HepG2 (cell line): ENCODE data around the gene TRIP6. TPM values are rescaled to one million over a fixed set of nuclear protein-coding genes. Genes with fewer than 3 reads are reported as not detected.
A peak's percentile ranks its signal among the peaks of the same experiment; 100 is the strongest.

Experiments used
- EZH2 ChIP-seq: conservative IDR thresholded peaks from 2 replicates; pipeline ENCODE4 v1.6.1; 2012; ENCODE audit warnings: mild to moderate bottlenecking, low read depth, low read length, moderate library complexity
- FOXJ3 ChIP-seq: sonication (generic); formaldehyde crosslinking; IDR thresholded peaks from 2 replicates; pipeline ENCODE4 v1.4.0; 2020; ENCODE audit warnings: missing genetic modification reagents, mild to moderate bottlenecking, borderline replicate concordance
- HNRNPLL ChIP-seq: fragments of 200-400 bp; formaldehyde crosslinking; IDR thresholded peaks from 2 replicates; pipeline ENCODE4 v1.6.1; 2017; ENCODE audit warnings: mild to moderate bottlenecking, low read depth, low read length; ENCODE audit not compliant: poor library complexity, severe bottlenecking
- IRF9 ChIP-seq: sonication (generic); formaldehyde crosslinking; IDR thresholded peaks from 2 replicates; pipeline ENCODE4 v1.8.0; 2022; ENCODE audit warnings: missing genetic modification reagents, mild to moderate bottlenecking, borderline replicate concordance
- MATR3 ChIP-seq: sonication (generic); formaldehyde crosslinking; IDR thresholded peaks from 2 replicates; pipeline ENCODE4 v1.4.0; 2020; ENCODE audit warnings: missing genetic modification reagents
- MAZ ChIP-seq, 2 experiments: sonication (generic) in 1 of 2; formaldehyde crosslinking in 1 of 2; IDR thresholded peaks; 2 replicates each; pipeline versions ENCODE4 v1.5.0 to v1.6.1; 2012 to 2020; ENCODE audit warnings: low read depth in 2 of 2, mild to moderate bottlenecking in 2 of 2, borderline replicate concordance in 1 of 2, improper control_type of control experiment in 1 of 2, low read length in 1 of 2, missing genetic modification reagents in 1 of 2, moderate library complexity in 1 of 2
- MIER3 ChIP-seq: IDR thresholded peaks from 2 replicates; pipeline ENCODE4 v1.6.1; 2016; ENCODE audit warnings: missing compliant biosample characterization, borderline replicate concordance
- NFE2 ChIP-seq: sonication (generic); formaldehyde crosslinking; IDR thresholded peaks from 2 replicates; pipeline ENCODE4 v1.4.0; 2020; ENCODE audit warnings: missing genetic modification reagents
- POGK ChIP-seq: sonication (generic); formaldehyde crosslinking; conservative IDR thresholded peaks from 2 replicates; pipeline ENCODE4 v1.8.0; 2022; ENCODE audit warnings: mild to moderate bottlenecking, moderate library complexity, missing genetic modification reagents
- REL ChIP-seq: sonication (generic); formaldehyde crosslinking; conservative IDR thresholded peaks from 2 replicates; pipeline ENCODE4 v1.8.0; 2022; ENCODE audit warnings: mild to moderate bottlenecking, missing genetic modification reagents, moderate library complexity
- STAG1 ChIP-seq: sonication (generic); formaldehyde crosslinking; IDR thresholded peaks from 2 replicates; pipeline ENCODE4 v1.4.0; 2020; ENCODE audit warnings: missing genetic modification reagents
- ZBTB34 ChIP-seq: sonication (generic); formaldehyde crosslinking; IDR thresholded peaks from 2 replicates; pipeline ENCODE4 v1.8.0; 2022; ENCODE audit warnings: mild to moderate bottlenecking, missing genetic modification reagents
- ZFP91 ChIP-seq: sonication (generic); formaldehyde crosslinking; IDR thresholded peaks from 2 replicates; pipeline ENCODE4 v1.9.0; 2022; ENCODE audit warnings: missing genetic modification reagents, mild to moderate bottlenecking, borderline replicate concordance
- ZNF101 ChIP-seq: sonication (generic); formaldehyde crosslinking; IDR thresholded peaks from 2 replicates; pipeline ENCODE4 v1.4.0; 2020; ENCODE audit warnings: mild to moderate bottlenecking, low read depth, missing genetic modification reagents, borderline replicate concordance
- ZNF296 ChIP-seq: sonication (generic); formaldehyde crosslinking; conservative IDR thresholded peaks from 2 replicates; pipeline ENCODE4 v1.5.0; 2020; ENCODE audit warnings: mild to moderate bottlenecking, missing genetic modification reagents
- ZNF367 ChIP-seq: sonication (generic); formaldehyde crosslinking; IDR thresholded peaks from 2 replicates; pipeline ENCODE4 v1.4.0; 2020; ENCODE audit warnings: missing genetic modification reagents, borderline replicate concordance
- ZNF431 ChIP-seq: sonication (generic); formaldehyde crosslinking; IDR thresholded peaks from 2 replicates; pipeline ENCODE4 v1.9.0; 2022; ENCODE audit warnings: missing genetic modification reagents, low read depth, mild to moderate bottlenecking, borderline replicate concordance
- ZNF512B ChIP-seq: sonication (generic); formaldehyde crosslinking; IDR thresholded peaks from 2 replicates; pipeline ENCODE4 v1.5.1; 2020; ENCODE audit warnings: missing genetic modification reagents, mild to moderate bottlenecking, borderline replicate concordance
- ZNF75D ChIP-seq: sonication (generic); formaldehyde crosslinking; IDR thresholded peaks from 2 replicates; pipeline ENCODE4 v1.8.1; 2023; ENCODE audit warnings: missing genetic modification reagents, mild to moderate bottlenecking, borderline replicate concordance
- polyA plus RNA-seq, 8 experiments: library from polyadenylated mRNA; depleted of rRNA in 3 of 8; stranded (reverse) in 7 of 8; unstranded in 1 of 8; fragments of >200 nt; fragmentation: Illumina TruSeq in 4 of 8; extraction: Trizol in 4 of 8; gene quantifications; 2 replicates each; pipeline versions ENCODE4 v1.2.1 to v1.2.3, GENCODE V29; 2011 to 2016; ENCODE audit warnings: low read depth in 4 of 8, missing spikeins in 1 of 8, mixed read lengths in 1 of 8; ENCODE audit not compliant: insufficient read depth in 1 of 8
- total RNA-seq, 5 experiments: library from RNA; depleted of rRNA; stranded (reverse); fragments of >200 nt; fragmentation: Illumina TruSeq; extraction: Trizol; gene quantifications; 2 replicates each; pipeline ENCODE4 v1.2.3, GENCODE V29; 2016; ENCODE audit warnings: low read depth in 1 of 5

The TRIP6 gene
- total and polyA plus RNA-seq, 2 of the 13 experiments (the other 11 are each of a cell fraction or from before 2014, with no cell fraction given): 0.34 to 0.38 TPM

GRCh38 chr7:100895956-100896731 lies 29.0 kb downstream of the TRIP6 start (continued):
- no peak for TF ChIP-seq POGK (CRISPR knock-in tag)
- no peak for TF ChIP-seq FOXJ3
- no peak for TF ChIP-seq ZNF101 (CRISPR knock-in tag)
- TF ChIP-seq ZNF431 (CRISPR knock-in tag): no peak
- TF ChIP-seq ZFP91: peak; percentile 49; the same call in 1 of the 2 replicates
- TF ChIP-seq ZNF367 (CRISPR knock-in tag): no peak
- TF ChIP-seq NFE2: no peak
- TF ChIP-seq EZH2: peak; percentile 94
- TF ChIP-seq ZNF512B (CRISPR knock-in tag): no peak
- TF ChIP-seq MATR3: no peak
- TF ChIP-seq ZNF75D: no peak
- TF ChIP-seq HNRNPLL: peak; percentile 15
- TF ChIP-seq MIER3 (CRISPR knock-in tag): no peak
- no peak for TF ChIP-seq MAZ (IDR thresholded peaks at IDR 0.05; ENCODE audit: borderline replicate concordance, low read depth, low read length)
- TF ChIP-seq MAZ (CRISPR knock-in tag; IDR thresholded peaks at IDR 0.05; ENCODE audit: low read depth): no peak
- no peak for TF ChIP-seq STAG1 (CRISPR knock-in tag)
- no peak for TF ChIP-seq ZBTB34 (CRISPR knock-in tag)
- TF ChIP-seq REL (CRISPR knock-in tag): 0 out of 2 replicates have a peak, but pooled peaks have one; percentile 41
- TF ChIP-seq IRF9: no peak
- TF ChIP-seq ZNF296: no peak
